ENCODE measurements around the gene TXNDC11.

TXNDC11 gene

DNA sequence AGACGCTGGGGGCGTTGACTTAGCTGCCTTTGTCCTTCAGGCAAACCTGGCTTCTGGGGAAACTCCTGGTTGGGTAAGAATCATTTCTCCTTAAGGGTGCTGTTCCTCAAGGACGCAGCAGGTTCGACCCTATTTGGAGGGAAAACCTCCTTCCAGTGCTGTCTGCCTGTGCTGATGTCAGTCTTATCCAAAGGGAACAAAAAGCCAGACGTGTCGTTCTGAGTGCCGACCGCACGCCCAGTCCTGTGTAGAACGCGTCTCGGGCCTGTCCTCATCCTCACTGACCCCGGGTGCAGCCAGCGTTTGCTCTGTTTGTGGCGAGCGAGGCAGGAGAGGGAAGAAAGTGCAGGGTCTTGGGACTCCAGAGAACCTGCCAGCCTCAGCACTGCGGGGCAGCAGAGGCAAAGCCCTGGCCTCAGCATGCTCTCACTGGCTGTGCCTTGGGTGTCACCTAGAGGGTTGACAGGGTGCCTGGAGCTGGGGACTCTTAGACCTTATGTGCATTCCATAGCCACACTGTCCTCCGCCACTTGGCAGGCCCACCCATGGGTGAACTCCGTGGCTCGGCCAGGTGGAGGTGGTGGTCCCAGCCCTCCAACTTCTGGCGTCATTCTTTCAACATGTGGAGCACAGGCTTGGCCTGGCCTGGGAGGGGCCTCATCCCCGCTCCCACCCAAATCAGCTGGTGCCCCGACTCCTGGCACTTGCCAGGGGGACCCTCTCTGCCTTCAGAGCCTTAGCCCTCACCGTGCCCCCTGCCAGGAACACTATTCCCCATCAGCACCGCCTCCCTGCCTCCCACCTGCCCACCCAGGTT lies 68.4 kb downstream of the TXNDC11 start:
- no peak for DNase-seq (ENCODE audit: low read depth in 3 of 3)

DNA sequence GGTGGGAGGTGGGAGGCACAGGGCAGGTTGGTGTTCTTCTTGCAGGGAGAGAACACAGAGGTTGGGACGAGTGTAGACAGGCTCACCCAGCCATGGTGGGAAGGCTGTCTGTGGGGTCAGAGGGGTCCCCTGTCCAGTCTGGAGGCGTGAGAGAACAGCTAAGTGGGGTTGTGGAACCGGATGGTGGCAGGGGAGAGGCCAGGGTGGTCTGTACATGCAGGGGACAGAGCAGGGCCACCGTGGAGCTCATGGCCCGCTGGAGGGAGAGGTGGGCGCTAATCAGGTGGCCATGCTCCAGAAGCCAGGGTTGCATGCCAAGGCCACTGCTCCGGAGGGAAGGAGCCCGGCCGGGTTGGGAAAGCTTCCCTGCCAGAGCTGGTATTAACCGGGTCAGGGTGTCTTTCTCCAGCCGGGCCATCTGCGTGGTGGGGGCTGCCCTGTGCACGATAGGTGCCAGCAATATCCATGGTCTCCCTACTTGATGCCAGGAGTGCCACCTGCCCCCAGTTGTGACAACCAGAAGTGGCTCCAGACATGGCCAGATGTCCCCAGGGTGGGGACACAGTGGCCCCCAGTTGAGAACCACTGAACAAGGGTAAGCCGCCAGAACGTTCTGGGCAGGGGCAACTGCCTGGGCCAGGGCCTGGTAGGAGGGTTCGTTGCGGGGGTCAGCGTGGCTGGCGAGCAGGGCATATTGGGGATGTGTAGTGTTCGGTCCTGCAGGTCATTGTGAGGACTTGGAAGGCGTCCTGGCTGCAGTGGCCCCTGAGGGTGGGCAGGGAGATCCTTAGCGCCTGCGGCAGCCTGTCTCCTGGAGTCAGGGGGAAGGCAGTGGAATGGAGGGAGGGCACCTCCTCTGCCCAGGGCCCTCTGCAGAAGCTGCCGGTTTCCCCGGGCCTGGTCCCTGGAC lies 69.3 kb downstream of the TXNDC11 start:
- DNase-seq (ENCODE audit: low read depth in 3 of 3), result no peak

DNA sequence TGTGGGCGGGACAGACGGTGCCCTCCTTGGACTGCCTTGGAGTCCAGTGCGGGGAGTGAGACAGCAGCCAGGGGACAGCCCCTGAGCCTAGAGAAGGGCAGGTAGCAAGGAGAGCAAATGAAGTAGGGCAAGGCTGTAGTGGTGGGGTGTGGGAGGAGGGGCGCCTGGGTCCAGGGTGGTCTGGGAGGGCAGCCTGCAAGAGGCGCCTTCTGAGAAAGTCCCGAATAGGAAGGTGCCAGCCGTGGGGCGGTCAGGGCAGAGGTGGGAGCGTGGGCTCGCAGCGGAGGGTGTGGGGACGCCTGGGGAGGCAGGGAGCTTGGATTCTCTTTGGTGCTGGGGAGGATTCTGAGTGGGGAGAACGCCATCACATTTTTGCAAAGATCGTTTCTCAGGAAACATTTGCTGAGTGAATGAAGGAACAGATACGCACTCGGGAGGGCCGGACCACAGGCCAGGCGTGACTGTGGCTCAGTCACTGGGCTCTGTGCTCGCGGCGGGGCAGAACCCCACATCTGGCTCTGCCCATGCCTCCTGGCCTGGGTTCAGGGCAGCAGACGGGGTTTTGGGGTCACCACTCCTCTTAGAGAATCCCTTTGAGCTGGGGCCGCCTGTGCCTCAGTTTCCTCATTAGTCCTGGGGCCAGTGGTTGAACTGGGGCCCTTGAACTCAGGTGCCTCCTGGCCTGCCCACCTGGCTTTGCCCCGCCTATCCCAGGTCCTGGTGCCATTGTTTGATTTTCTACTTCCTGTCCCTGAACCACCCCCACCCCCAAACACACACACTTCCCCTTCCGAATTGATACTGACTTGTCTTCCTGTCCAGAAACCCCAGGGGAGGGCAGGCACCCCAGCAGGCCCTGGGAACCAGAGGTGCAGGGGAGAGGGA lies 70.2 kb downstream of the TXNDC11 start:
- no peak for DNase-seq (ENCODE audit: low read depth in 3 of 3)

DNA sequence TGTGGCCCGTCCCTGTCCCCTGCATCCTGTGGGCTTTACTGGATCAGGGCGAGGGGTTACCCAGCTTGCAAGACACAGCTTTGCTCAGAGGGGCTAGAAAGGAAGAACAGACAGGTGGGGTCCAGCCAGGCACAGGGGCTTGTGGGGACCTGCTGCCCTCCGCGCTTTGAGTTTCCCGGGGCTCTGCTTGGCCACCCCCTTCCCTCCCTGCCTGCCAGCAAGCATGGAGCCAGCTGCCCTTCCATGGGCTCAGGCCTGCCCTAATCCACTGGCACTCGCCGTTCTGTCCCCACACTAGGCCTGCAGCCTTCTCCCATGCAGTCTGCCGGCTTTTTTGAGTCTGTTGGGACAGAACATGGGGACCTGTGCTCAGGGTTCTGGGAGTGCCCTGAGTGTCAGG lies 71.0 kb downstream of the TXNDC11 start:
- no peak for DNase-seq (ENCODE audit: low read depth in 3 of 3)

DNA sequence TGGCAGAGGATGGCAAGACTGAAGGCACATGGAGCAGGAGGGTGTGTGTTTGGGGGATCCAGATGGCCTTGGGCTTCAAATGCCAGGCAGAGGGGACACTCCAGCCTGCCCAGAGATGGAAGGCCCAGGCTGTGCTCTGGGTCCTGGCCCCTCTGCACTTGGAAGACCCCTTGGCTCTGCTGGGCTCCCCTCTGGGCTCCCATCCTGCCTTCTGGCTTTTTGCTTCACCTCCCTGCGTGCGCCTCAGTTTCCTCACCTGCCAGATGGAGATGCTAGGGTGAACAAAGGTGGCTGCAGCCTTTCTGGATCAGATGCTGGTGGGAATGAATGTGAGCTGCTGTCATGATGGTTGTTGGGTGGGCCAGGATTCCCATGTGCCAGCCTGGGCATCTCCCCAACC lies 71.4 kb downstream of the TXNDC11 start:
- DNase-seq (ENCODE audit: low read depth in 3 of 3), result no peak

DNA sequence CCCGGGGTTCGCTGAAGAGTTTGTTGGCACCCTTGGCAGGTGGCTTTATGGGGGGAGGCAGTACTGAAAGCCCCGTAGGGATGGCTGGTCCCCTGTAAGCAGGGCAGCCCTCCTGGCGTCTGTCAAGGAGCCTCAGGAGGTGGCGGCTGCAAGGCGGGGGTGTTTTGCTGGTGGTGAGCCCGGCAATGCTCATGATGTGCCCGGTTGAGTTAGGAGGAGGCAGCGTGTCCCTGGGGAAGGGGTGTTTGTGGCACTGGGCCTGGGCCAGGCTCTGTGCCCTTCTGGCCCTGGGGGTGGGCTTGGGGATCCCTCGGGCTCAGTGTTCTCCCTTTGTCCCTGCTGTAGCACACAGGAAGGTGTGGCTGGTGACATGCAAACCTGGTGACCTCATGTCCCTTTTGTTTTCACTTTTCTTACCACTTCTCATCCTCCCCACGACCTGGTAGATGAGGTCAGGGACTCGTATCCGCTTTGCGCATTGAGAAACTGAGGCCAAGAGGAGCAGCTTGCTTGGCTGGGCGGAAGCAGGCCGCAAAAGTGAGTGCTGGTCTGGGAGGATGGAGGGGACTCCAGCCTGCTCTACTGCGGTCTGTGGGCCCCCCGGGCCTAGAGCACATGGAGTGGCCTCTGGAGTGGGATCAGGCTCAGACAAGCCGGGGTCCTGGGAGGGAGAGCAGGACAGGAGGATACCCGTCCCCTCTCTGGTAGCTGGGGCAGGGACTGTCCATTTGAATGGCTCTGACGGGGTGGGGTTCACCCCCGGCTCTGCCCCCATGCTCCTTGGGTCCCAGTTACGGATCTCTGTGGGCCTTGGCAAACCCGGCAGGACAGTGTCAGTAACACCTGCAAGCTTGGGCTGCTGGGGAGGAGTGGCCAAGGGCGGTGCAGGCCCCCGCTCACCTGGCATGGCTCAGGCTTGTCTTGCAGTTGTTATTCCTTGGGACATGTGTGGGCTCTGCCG lies 72.2 kb downstream of the TXNDC11 start:
- DNase-seq (ENCODE audit: low read depth in 3 of 3), result no peak

DNA sequence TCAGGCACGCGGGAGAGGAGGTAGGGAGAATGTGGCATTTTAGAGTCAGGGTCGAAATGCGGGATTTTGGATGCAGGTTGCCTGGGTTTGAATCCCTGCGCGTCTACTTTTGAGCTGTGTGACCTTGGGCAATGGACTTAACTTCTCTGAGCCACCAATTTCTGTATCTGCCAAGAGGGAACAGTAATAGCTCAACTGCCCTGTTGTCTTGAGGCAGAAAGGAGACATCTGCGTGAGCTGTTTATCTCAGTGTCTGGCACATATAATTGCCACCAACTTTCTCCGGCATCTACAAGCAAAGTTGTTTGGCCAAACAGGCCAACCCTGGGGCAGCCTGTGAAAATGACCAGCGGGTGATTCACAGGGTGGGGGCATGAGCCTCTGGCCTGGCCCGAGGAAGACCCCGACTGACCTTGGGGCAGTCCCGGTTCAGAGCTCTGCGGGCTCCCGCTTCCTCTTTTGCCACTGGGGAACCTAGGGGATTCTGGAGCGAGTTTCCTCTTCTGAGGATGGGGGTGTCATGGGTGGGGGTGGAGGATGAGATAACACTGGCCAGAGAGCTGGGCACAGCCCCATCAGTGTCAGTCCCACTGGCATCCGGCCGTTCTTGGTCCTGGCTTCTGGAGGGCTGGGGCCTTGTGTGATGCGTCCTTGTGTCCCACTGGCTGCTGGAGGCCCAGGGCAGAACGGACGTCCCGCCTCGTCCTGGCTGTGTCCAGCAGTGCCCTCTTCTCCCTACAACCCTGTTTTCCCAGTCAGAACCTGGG lies 73.1 kb downstream of the TXNDC11 start:
- DNase-seq (ENCODE audit: low read depth in 3 of 3), result no peak

DNA sequence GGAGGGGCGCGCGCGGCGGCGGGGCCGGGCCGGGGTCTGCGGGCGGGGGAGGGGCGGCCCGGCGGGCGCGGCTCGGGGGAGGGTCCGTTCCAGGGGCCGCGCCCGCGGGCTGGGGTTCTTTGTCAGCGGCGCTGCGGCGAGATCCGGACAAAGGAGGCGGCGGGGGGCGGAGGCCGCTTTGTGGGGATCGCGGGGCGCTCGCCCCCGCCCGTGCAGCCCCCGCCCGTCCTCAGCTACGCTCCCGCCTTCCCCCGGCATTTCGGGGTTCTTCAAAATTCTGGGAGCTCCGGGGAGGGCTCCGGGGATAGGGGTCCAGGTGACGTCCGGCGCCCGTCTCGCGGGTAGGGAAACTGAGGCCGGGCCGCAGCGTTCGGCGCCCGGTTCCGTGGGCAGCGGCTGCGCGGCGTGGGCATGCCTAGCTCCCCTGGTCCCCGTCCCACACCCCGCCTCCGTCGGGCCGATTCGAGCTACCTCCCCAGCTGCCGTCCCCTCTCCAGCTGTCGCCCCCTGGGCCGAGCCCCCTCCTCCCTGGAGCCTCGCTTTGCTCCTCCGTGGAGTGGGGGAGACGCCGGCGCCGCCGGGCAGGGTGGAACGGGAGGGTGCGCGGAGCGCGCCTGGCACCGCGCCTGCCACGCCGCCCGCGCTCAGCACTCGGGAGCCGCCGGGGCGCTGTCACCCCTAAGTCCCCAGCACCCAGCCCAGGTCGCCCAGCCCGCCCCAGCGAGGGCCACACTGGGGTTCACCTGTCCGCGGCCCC lies 73.9 kb downstream of the TXNDC11 start:
- peak in 1 of 3 experiments; percentile 19 for DNase-seq (ENCODE audit: low read depth in 3 of 3)

DNA sequence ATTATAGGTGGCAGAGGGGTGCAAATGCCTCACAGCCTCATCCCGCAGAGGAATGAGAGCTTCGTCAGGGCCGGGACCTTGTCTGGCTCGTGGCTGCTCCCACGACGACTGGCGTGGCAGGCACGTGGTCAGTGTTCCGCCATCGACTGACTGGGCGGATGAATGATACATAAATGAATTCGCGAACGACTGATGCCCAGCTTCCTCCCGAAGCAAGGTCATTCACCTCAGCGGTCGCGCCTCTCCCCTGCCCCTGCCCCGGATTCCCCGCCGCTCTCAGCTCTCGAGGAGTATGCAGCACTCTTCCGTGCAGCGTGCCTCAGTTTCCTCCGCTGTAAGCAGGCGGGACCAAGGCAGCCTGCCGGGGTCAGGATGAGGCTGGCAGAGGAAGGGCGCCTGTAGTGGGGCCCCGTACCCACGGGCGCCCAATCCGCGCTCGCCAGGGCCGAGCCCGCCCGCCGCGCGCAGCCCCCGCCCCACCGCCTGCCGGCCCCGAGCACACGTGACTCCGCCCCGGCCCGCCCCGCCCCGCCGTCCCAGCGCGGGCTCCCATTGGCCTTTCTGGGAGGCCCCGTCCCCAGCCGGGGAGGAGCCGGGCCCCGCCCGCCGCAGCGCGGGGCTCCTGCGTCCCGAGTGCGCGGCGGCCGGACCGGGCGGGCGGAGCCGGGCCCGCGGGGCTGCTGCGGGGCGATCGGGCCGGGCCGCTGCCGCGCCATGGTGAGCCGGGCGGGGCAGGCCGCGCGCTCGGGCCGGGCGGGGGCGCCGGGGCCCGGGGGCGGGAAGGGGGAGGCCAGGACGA lies 74.6 kb downstream of the TXNDC11 start, which contains the start of gene SNN:
TSS of gene SNN (plus strand) at position 632 of the 799 bp plus-strand sequence. CDS start 7,605 bp downstream, outside the sequence.
- peak; percentile 74 to 77 (median 76) for DNase-seq (ENCODE audit: low read depth in 3 of 3)

DNA sequence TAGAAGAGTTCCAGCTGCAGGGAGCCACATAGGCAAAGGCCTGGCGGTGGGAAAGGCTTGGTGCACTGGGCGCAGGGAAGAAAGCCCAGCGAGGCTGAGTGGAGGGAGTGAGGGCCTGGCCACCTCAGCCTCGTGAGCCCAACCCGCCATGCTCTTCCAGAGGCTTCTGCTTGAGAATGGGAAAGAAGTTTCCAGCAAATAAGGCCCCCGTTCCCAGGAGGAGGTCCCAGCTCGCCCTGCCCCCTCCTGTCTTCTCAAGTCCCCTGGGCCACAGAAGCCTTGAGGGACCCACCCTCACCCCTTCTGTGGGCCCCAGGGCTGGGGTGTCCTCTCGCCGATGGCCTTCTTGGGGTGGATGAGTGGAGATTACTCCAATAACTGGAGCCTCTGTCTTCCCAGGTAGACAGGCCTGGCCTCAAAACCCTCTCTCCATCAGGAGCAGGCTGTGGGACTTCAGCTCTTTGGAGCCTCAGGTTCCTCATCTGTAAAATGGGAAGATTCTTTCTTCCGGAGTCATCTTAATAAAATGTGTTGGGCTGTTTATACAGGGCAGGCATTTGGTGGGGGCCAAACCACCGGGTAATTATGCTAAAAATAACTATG lies 75.3 kb downstream of the TXNDC11 start:
- no peak for DNase-seq (ENCODE audit: low read depth in 3 of 3)

DNA sequence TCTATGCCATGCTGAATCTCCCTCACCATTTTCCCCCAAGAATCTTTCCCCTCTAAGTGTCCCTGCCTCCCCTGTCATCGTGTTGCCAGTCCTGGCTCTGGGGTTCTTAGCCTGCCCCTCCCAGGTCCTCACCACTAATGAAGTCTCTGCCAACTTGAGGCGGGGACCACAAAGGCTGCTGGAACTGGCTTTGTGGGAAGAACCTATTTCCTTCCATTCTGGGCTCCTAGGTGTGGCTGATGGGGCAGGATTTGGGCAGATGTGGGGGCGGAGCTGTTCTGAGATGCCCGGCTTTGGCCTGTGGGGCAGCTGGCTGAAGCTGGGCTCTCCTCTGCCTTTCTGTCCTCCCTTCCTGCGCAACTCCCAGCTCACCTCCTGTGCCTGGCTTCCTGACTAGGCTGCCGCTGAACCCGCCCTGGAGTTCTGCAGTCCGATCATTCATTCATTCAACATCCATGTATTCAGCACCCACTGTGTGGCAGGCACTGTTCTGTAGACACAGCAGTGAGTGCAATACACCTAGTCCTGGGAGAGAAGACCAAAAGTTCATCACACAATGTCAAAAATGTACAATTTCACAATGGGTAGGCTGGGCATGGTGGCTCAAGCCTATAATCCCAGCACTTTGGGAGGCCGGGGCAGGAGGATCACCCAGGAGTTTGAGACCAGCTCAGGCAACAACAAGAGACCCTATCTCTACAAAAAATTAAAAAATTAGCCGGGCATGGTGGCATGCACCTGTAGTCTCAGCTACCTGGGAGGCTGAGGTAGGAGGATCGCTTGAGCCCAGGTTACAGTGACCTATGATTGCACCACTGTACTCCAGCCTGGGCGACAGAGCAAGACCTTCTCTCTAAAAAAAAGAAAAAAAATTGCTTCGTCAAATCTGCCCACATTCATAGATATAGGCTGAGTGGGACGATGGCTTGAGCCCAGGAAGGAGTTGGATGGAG lies 76.3 kb downstream of the TXNDC11 start:
- no peak for DNase-seq (ENCODE audit: low read depth in 3 of 3)

DNA sequence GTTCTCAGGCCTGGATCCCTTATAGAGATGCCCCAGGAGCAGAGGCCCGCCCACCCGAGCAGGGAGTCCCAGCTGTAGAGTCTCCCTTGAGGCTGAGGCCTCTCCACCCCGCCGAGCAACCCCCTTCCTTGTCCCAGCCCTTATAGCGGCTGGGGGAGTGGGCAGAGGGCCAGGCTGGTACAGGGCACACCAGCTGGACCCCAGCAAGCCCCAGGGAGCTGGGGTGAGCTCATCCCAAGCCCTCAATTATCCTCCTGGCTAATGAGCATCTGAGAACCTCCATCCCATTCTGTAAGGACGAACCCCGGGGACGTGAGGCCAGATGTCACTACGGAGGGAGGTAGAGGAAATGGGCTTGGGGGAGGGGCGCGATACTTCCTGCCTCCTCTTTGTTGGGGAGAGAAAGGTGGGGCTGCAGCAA lies 77.6 kb downstream of the TXNDC11 start:
- no peak for DNase-seq (ENCODE audit: low read depth in 3 of 3)

DNA sequence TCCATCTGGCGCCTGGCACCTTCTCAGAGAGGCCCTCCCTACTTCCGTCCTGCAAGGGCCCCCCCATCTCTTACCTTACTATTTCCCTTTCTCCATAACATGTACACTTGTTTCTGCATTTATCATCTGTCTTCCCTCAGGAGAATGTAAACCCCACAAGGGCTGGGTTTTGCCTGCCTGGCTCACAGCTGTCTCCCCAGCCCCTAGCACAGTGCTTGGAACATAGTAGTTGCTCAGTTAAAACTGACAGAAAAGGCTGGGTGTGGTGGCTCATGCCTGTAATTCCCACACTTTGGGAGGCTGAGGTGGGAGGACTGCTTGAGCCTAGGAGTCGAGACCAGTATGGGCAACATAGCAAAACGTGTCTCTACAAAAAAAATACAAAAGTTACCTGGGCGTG lies 80.1 kb downstream of the TXNDC11 start:
- DNase-seq (ENCODE audit: low read depth in 3 of 3), result no peak

DNA sequence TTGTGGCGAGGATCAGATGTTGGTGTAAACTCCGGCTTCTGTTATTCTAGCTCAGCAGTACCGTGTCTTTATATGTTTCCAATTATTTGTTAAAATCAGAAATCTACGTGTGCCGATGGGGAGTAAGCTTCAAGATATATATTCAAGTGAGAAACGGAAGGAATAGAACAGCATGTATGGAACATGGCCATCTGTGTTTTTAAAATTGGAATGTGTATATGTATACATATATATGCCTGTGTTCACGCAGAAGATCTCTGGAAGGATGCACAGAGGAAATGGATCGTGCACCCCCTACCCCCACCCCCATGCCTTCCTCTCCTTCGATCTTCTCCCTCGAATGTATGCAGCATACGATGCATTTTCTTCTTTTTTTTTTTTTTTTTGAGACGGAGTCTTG lies 82.1 kb downstream of the TXNDC11 start:
- DNase-seq (ENCODE audit: low read depth in 3 of 3), result no peak

DNA sequence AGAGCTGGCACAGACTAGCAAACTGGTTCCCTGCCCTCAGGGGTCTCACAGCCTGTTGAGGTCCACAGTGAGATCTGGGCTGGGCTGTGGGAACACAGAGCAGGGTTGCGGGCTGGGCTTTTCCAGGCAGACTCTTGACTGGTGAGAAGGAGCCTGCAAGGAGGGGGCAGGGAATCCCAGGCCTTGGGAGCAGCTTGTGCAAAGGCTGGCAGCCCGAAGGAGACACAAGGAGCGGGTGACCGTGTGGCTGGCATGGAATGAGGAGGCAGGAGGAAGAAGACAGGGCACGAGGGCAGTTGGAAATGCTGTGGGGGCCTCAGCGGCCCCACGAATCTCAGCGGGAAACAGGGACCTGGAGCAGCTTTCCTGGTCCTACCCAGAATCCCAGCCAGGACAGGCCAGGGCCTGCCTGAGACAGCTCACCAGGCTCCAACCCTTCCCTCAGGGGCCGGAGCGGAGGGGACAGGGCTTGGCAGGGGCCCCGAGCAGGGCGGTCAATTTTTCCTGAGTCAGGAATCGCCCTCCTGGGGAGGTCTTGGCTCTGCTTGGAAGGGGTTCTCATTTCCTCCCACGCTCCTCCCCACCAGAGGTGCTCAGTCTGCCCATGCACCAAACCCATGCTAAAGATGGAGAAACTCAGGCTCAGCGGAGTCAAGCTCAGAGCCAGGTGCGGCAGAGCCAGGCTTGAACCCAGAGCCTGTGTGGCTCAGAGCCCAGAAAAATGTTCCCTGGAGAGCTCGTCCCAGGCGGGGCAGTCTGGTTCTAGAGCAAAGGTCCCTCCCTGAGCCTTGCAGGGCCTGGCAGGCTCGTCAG lies 83.6 kb downstream of the TXNDC11 start:
- no peak for DNase-seq (ENCODE audit: low read depth in 3 of 3)

DNA sequence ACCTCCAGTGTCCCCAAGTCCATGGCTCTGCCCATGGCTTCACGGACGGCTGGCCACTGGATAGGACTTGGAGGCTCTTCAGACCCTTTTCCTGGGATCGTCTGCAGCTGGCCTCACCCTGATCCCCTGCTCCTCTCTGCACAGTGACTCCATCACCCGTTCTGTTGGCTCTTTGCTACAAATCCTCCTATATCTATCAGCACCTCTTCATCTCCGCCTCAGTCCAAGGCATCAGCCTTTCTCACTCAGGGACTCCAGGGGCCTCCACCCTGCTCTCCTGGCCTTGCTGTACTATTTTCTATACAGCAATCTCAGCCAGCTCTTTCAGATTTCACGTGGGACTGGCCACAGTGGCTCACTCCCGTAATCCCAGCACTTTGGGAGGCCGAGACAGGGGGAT lies 85.1 kb downstream of the TXNDC11 start:
- no peak for DNase-seq (ENCODE audit: low read depth in 3 of 3)
